ENCODE measurements around the gene IL25. TPM values are rescaled to one million over a fixed set of nuclear protein-coding genes. Genes with fewer than 3 reads are reported as not detected.

IL25 gene
- polyA plus RNA-seq, 3 donors: not detected

GRCh38 chr14:23386999-23387398 is 14.4 kb downstream of the IL25 start:
- intact Hi-C loops (cut with micrococcal nuclease): no loop called here
- H3K4me2 ChIP-seq (replicated peaks; ENCODE audit: extremely low read depth, low read length, poor library complexity, severe bottlenecking): no peak overlapping the region
- WGBS (ENCODE audit: insufficient coverage): no CpG with 5 or more reads among the region's 1 CpG
- no peaks in the 10 kb centered on the region for H4K20me1 ChIP-seq (ENCODE audit: insufficient read depth, low read length)
- no peak for DNase-seq
- Mint-ChIP-seq H3K27me3 (ENCODE audit: low read depth in 3 of 3) (peaks cover 0 to 9% (median 6%) of the 10 kb centered on the region in 3 donors), H3K9me3 (peaks cover 0 to 1% (median 0%) of the 10 kb centered on the region in 7 donors), H3K4me1 (no peaks in the 10 kb centered on the region), H3K36me3 (no peaks in the 10 kb centered on the region), H3K27ac (no peak overlapping the region), H3K4me3 (no peak overlapping the region)
- no peak overlapping the region for H3K27ac ChIP-seq (ENCODE audit: low read depth in 1 of 2, low read length in 2 of 2)
- no peak overlapping the region for H3K9ac ChIP-seq (ENCODE audit: insufficient read depth, low read length, poor library complexity, severe bottlenecking)
- no peak overlapping the region for H3K4me3 ChIP-seq (replicated peaks in 1 of 3; ENCODE audit: low read depth in 2 of 3, low read length in 3 of 3)
- H3K36me3 ChIP-seq (replicated peaks in 1 of 2; ENCODE audit: control insufficient read depth in 1 of 2, insufficient read depth in 2 of 2, low read length in 2 of 2): no peaks in the 10 kb centered on the region
- no peaks in the 10 kb centered on the region for H3K79me2 ChIP-seq (ENCODE audit: insufficient read depth, low read length)
- no peak overlapping the region for H2AFZ ChIP-seq (ENCODE audit: insufficient read depth, low read depth, low read length, poor library complexity, severe bottlenecking)
- H3K27me3 ChIP-seq (ENCODE audit: control insufficient read depth in 2 of 2, insufficient read depth in 2 of 2, low read length in 2 of 2): no peaks in the 10 kb centered on the region
- H3K4me1 ChIP-seq (ENCODE audit: control insufficient read depth in 1 of 2, insufficient read depth in 2 of 2, low read length in 2 of 2): no peaks in the 10 kb centered on the region
- H3K9me3 ChIP-seq (replicated peaks in 1 of 2; ENCODE audit: control insufficient read depth in 1 of 2, insufficient read depth in 1 of 2, low read length in 2 of 2): no peaks in the 10 kb centered on the region
- no peak for TF ChIP-seq CTCF (IDR thresholded peaks at IDR 0.05)

GRCh38 chr14:23387916-23388882 is 15.6 kb downstream of the IL25 start:
- intact Hi-C loops (cut with micrococcal nuclease): no loop called here
- Histone ChIP-seq H3K27me3 (ENCODE audit: control insufficient read depth in 2 of 2, insufficient read depth in 2 of 2, low read length in 2 of 2) (no peaks in the 10 kb centered on the region), H3K79me2 (ENCODE audit: insufficient read depth, low read length) (no peaks in the 10 kb centered on the region), H3K27ac (ENCODE audit: low read depth in 1 of 2, low read length in 2 of 2) (no peak overlapping the region), H4K20me1 (ENCODE audit: insufficient read depth, low read length) (no peaks in the 10 kb centered on the region), H3K4me3 (replicated peaks in 1 of 3; ENCODE audit: low read depth in 2 of 3, low read length in 3 of 3) (no peak overlapping the region), H3K9ac (ENCODE audit: insufficient read depth, low read length, poor library complexity, severe bottlenecking) (no peak overlapping the region), H3K4me2 (replicated peaks; ENCODE audit: extremely low read depth, low read length, poor library complexity, severe bottlenecking) (no peak overlapping the region), H3K36me3 (replicated peaks in 1 of 2; ENCODE audit: control insufficient read depth in 1 of 2, insufficient read depth in 2 of 2, low read length in 2 of 2) (no peaks in the 10 kb centered on the region), H3K9me3 (replicated peaks in 1 of 2; ENCODE audit: control insufficient read depth in 1 of 2, insufficient read depth in 1 of 2, low read length in 2 of 2) (no peaks in the 10 kb centered on the region), H2AFZ (ENCODE audit: insufficient read depth, low read depth, low read length, poor library complexity, severe bottlenecking) (no peak overlapping the region), H3K4me1 (ENCODE audit: control insufficient read depth in 1 of 2, insufficient read depth in 2 of 2, low read length in 2 of 2) (no peaks in the 10 kb centered on the region)
- no peak overlapping the region for H3K4me3 Mint-ChIP-seq
- 84% methylated on average over 19 of the region's 26 CpGs for WGBS (ENCODE audit: insufficient coverage)
- H3K27me3 Mint-ChIP-seq (ENCODE audit: low read depth in 3 of 3): peaks cover 3 to 9% (median 4%) of the 10 kb centered on the region in 3 donors
- no peak for TF ChIP-seq CTCF (IDR thresholded peaks at IDR 0.05)
- H3K4me1 Mint-ChIP-seq: no peaks in the 10 kb centered on the region
- DNase-seq: no peak
- no peak overlapping the region for H3K27ac Mint-ChIP-seq
- no peaks in the 10 kb centered on the region for H3K36me3 Mint-ChIP-seq
- no peaks in the 10 kb centered on the region for H3K9me3 Mint-ChIP-seq
